Measurements from ENCODE around the gene QRFP. TPM values are rescaled to one million over a fixed set of nuclear protein-coding genes. Genes with fewer than 3 reads are reported as not detected.

Gene QRFP
- total RNA-seq, 1 experiment from 2014 or later = not detected

DNA sequence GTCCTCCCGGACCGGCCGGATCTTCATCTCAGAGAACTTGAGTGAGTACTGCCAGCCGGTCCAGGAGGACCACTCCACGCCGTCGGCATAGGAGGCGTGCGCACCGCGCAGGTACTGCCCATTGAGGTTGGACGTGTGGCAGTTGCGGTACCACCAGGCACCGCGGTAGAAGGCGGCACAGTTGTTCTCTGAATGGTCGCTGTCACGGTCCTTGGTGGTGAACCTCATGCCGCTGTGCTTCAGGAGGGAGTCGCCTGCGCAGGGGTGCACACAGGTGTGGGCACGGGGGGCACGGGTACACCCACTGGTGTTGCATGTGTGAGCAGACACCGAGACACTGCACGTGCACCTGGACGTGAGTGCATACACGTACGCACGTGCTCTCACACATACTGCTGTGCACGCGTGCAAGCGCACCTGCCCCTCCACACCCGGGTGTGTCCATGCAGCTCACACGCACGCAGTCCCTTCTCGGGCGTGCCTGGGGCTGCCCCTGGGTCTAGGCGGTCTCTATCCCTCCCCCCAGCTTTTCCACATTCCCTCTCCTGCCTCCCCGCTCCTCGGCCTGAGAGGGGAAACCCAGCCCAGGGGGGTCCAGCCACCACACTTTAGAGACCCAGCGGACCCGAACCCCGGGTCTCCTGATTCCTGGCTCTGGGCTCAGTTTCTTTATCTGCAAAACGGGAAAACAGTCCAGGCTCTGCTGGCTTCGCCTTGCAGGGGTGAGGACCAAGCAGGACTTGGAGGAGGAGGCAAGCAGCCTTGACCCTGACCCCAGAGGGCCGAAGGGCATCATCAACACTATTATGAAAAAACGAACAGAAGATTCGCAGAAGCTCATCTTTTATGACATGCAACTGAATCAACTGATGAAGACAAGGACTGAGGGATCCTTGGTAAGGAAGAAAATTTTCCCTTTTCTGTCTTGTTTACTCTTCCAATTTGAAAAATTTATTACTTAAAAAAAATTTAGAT is 7.7 kb upstream of the QRFP start:
- H3K27me3 ChIP-seq (ENCODE audit: insufficient read depth, low read length) = no peaks in the 10 kb centered on the region
- POLR2A ChIA-PET = no interaction called here

DNA sequence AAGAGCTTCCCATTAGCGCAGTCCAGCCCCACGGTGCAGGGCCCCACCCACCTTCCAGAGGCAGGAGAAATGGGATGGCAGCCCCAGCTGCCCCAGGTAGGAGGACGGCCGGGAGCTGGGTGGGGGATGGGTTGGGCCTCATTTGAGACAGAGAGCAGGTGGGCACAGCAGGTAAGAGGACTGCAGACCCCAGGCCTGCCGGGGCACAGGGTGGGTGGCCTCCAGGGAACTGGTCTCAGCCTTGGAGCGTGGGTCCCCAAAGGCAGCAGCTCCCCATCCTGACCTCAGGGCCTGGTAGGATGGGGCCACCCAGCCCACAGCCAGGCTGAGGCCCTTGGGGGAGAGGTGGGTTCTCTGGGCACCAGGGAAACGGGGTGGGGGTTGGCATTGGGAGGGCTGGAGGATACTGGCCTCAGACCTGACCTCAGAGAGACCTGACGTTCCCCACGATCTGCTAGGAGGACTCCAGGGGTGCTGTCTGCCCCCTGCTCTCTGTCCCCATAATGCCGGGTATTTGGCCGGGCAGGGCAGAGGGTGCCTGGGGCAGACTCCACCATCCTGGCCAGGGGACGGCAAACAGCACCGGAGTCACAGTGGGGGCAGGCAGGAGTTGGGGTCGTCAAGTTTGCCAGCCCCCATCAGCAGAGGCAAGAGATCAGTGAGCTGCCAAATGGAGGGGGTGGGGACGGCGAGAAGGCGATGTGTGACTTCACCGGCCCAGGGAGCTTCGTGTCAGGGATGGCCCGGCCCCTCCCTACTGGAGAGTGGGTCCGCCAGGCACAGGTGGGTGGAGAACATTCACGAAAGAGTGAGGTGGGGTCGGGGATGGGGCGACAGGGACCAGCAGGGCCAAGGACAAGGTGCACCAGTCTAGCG is 6.8 kb upstream of the QRFP start:
- POLR2A ChIA-PET = no interaction called here
- no peak for DNase-seq (ENCODE audit: low read depth, low spot score)
- no peaks in the 10 kb centered on the region for H3K27me3 ChIP-seq (ENCODE audit: insufficient read depth, low read length)

More for the DNA sequence above, 7.7 kb upstream of the QRFP start:
- Histone ChIP-seq H3K4me3 (replicated peaks in 1 of 2; ENCODE audit: low read depth in 1 of 2, low read length in 2 of 2) (no peak overlapping the region), H4K20me1 (ENCODE audit: insufficient read depth) (no peaks in the 10 kb centered on the region), H3K9me2 (ENCODE audit: insufficient read depth) (no peaks in the 10 kb centered on the region), H3K79me2 (ENCODE audit: insufficient read depth, low read length) (no peaks in the 10 kb centered on the region), H3K4me2 (ENCODE audit: low read length) (no peak overlapping the region), H3K9me3 (ENCODE audit: control insufficient read depth in 1 of 2, insufficient read depth in 1 of 2, low read depth in 1 of 2, low read length in 2 of 2) (no peaks in the 10 kb centered on the region), H3K27ac (ENCODE audit: low read depth, low read length) (no peak overlapping the region), H2AFZ (ENCODE audit: low read depth, low read length, poor library complexity, severe bottlenecking) (no peak overlapping the region), H3K9ac (ENCODE audit: low read length) (no peak overlapping the region), H3K4me1 (ENCODE audit: control insufficient read depth in 1 of 2, insufficient read depth in 2 of 2, low read length in 2 of 2) (no peaks in the 10 kb centered on the region), H3K36me3 (ENCODE audit: control insufficient read depth in 1 of 2, insufficient read depth in 2 of 2, low read length in 2 of 2) (no peaks in the 10 kb centered on the region)
- DNase-seq (ENCODE audit: low read depth, low spot score) (no peak), ATAC-seq (no peak)
- no peak for TF ChIP-seq POLR2A (IDR thresholded peaks at IDR 0.05; ENCODE audit: borderline replicate concordance, extremely low read depth, insufficient read depth, insufficient read length)
- TF ChIP-seq, protein P1, sequence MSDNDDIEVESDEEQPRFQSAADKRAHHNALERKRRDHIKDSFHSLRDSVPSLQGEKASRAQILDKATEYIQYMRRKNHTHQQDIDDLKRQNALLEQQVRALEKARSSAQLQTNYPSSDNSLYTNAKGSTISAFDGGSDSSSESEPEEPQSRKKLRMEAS (IDR thresholded peaks at IDR 0.05) = no peak
- no peak for TF ChIP-seq EZH2phosphoT487 (IDR thresholded peaks at IDR 0.05; ENCODE audit: borderline replicate concordance)
- no peak for TF ChIP-seq TCF7L2 (IDR thresholded peaks at IDR 0.05; ENCODE audit: borderline replicate concordance, extremely low read depth, insufficient read depth, insufficient read length)
- no peak for TF ChIP-seq ELF1 (IDR thresholded peaks at IDR 0.05; ENCODE audit: borderline replicate concordance, low read depth)
- TF ChIP-seq CEBPB (IDR thresholded peaks at IDR 0.05; ENCODE audit: low read depth) = no peak
- no peak for TF ChIP-seq FOSL1 (IDR thresholded peaks at IDR 0.05; ENCODE audit: low read depth)
- no peak for TF ChIP-seq ZNF274 (IDR thresholded peaks at IDR 0.05; ENCODE audit: low read depth, low read length)
- no peak for TF ChIP-seq SIN3A (IDR thresholded peaks at IDR 0.05; ENCODE audit: low read depth)
- CTCF ChIA-PET = no interaction called here
- intact Hi-C loops (cut with micrococcal nuclease) = no loop called here
- BruUV-seq (replicated peaks) = no TSS peak
- RAD21 ChIA-PET (ENCODE audit: low non-redundant PET in 1 of 2, low total read pairs in 2 of 2, uncharacterized antibody in 2 of 2, unreplicated experiment in 2 of 2) = no interaction called here

More for the DNA sequence above, 6.8 kb upstream of the QRFP start:
- Histone ChIP-seq H3K9ac (ENCODE audit: low read length) (no peak overlapping the region), H3K79me2 (ENCODE audit: insufficient read depth, low read length) (no peaks in the 10 kb centered on the region), H2AFZ (ENCODE audit: low read depth, low read length, poor library complexity, severe bottlenecking) (no peak overlapping the region), H3K4me3 (replicated peaks in 1 of 2; ENCODE audit: low read depth in 1 of 2, low read length in 2 of 2) (no peak overlapping the region), H3K36me3 (ENCODE audit: control insufficient read depth in 1 of 2, insufficient read depth in 2 of 2, low read length in 2 of 2) (no peaks in the 10 kb centered on the region), H3K4me2 (ENCODE audit: low read length) (no peak overlapping the region), H3K9me3 (ENCODE audit: control insufficient read depth in 1 of 2, insufficient read depth in 1 of 2, low read depth in 1 of 2, low read length in 2 of 2) (no peaks in the 10 kb centered on the region), H3K9me2 (ENCODE audit: insufficient read depth) (no peaks in the 10 kb centered on the region), H3K27ac (ENCODE audit: low read depth, low read length) (no peak overlapping the region), H3K4me1 (ENCODE audit: control insufficient read depth in 1 of 2, insufficient read depth in 2 of 2, low read length in 2 of 2) (no peaks in the 10 kb centered on the region), H4K20me1 (ENCODE audit: insufficient read depth) (no peaks in the 10 kb centered on the region)
- CTCF ChIA-PET = interaction anchor here (0.9 kb wide), 1 partner anchor 95 kb away, joined by 3 read pairs; no protein-coding TSS in a partner anchor
- TF ChIP-seq ZNF274 (IDR thresholded peaks at IDR 0.05; ENCODE audit: low read depth, low read length) = no peak
- TF ChIP-seq, protein P2, sequence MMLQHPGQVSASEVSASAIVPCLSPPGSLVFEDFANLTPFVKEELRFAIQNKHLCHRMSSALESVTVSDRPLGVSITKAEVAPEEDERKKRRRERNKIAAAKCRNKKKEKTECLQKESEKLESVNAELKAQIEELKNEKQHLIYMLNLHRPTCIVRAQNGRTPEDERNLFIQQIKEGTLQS (IDR thresholded peaks at IDR 0.05) = no peak
- TF ChIP-seq ELF1 (IDR thresholded peaks at IDR 0.05; ENCODE audit: borderline replicate concordance, low read depth) = no peak
- TF ChIP-seq POLR2A (IDR thresholded peaks at IDR 0.05; ENCODE audit: borderline replicate concordance, extremely low read depth, insufficient read depth, insufficient read length) = no peak
- RAD21 ChIA-PET (ENCODE audit: low non-redundant PET in 1 of 2, low total read pairs in 2 of 2, uncharacterized antibody in 2 of 2, unreplicated experiment in 2 of 2) = no interaction called here
- intact Hi-C loops (cut with micrococcal nuclease) = no loop called here
- BruUV-seq (replicated peaks) = no TSS peak
- no peak for ATAC-seq
